ENCODE data around the gene ZNF25. TPM values are rescaled to one million over a fixed set of nuclear protein-coding genes. Genes with fewer than 3 reads are reported as not detected.

Gene ZNF25
- total and polyA plus RNA-seq, 2 of the 4 experiments (the other 2 are of a cell fraction): 5.1 to 9.5 TPM

DNA sequence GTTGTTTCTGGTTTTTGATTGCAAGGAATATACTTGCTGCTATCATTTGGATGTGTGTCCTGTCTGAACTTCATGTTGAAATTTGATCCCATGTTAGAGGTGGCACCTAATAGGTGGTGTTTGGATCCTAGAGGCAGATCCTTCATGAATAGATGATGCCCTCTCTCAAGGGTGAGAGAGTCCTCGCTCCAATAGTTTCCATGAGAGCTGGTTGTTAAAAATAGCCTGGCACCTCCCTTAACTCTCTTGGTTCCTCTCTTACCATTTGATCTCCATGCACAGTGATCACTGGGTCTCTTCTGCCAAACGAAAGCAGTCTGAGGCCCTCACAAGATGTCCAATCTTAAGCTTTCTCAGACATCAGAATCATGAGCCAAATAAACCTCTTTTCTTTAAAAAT, 70.1 kb downstream of the ZNF25 start:
- intact Hi-C loops (cut with micrococcal nuclease): no loop called here
- POLR2A ChIA-PET (ENCODE audit: unreplicated experiment): no interaction called here
- H3K9ac ChIP-seq (ENCODE audit: low read depth, low read length): no peak overlapping the region
- WGBS, 2 experiments (ENCODE audit: extremely low coverage in 2 of 2, insufficient read length in 1 of 2): no CpG with 5 or more reads among the region's 2 CpGs
- no peak overlapping the region for H4K8ac ChIP-seq (ENCODE audit: low read depth in 2 of 2, low read length in 2 of 2)
- H2BK120ac ChIP-seq (ENCODE audit: low read depth, low read length): no peak overlapping the region
- H3K4me3 ChIP-seq (ENCODE audit: insufficient read depth, low read depth, low read length): no peak overlapping the region
- H3K9me1 ChIP-seq (ENCODE audit: insufficient read depth, low read length): no peaks in the 10 kb centered on the region
- H3K56ac ChIP-seq (ENCODE audit: extremely low read depth, insufficient read depth, low read length): no peak overlapping the region
- H3K27me3 ChIP-seq (ENCODE audit: control insufficient read depth, insufficient read depth, low read length): no peaks in the 10 kb centered on the region
- H3K14ac ChIP-seq (replicated peaks; ENCODE audit: low read depth, low read length): no peak overlapping the region
- no peak overlapping the region for H4K91ac ChIP-seq (ENCODE audit: insufficient read depth, low read depth, low read length)
- dilution Hi-C loops (cut with HindIII; ENCODE audit: low sequenced_read_pairs, unreplicated experiment): no loop called here
- in situ Hi-C loops (cut with MboI; ENCODE audit: low sequenced_read_pairs): no loop called here
- H2BK20ac ChIP-seq (ENCODE audit: low read depth, low read length): no peak overlapping the region
- TF ChIP-seq CTCF (conservative IDR thresholded peaks at IDR 0.05; ENCODE audit: low read depth, low read length) (no peak), RAD21 (IDR thresholded peaks at IDR 0.05; ENCODE audit: low read length) (no peak), FOS (IDR thresholded peaks at IDR 0.05; ENCODE audit: low read depth, low read length) (no peak), POLR2A (IDR thresholded peaks at IDR 0.05; ENCODE audit: low read depth, low read length) (no peak), ELK1 (IDR thresholded peaks at IDR 0.05; ENCODE audit: borderline replicate concordance, low read depth, low read length) (no peak), CEBPB (IDR thresholded peaks at IDR 0.05; ENCODE audit: low read depth, low read length) (no peak), RFX5 (IDR thresholded peaks at IDR 0.05; ENCODE audit: low read depth, low read length) (no peak), MAFK (IDR thresholded peaks at IDR 0.05; ENCODE audit: low read depth, low read length) (no peak), RCOR1 (IDR thresholded peaks at IDR 0.05; ENCODE audit: insufficient replicate concordance, low read length) (no peak), MXI1 (IDR thresholded peaks at IDR 0.05; ENCODE audit: borderline replicate concordance, low read depth, low read length) (no peak), SMC3 (IDR thresholded peaks at IDR 0.05; ENCODE audit: low read depth, low read length) (no peak), BHLHE40 (IDR thresholded peaks at IDR 0.05; ENCODE audit: low read depth, low read length) (no peak), NFE2L2 (IDR thresholded peaks at IDR 0.05; ENCODE audit: low read depth, low read length) (no peak), MAZ (IDR thresholded peaks at IDR 0.05; ENCODE audit: borderline replicate concordance, low read depth, low read length) (no peak)
- TF ChIP-seq, protein P1, sequence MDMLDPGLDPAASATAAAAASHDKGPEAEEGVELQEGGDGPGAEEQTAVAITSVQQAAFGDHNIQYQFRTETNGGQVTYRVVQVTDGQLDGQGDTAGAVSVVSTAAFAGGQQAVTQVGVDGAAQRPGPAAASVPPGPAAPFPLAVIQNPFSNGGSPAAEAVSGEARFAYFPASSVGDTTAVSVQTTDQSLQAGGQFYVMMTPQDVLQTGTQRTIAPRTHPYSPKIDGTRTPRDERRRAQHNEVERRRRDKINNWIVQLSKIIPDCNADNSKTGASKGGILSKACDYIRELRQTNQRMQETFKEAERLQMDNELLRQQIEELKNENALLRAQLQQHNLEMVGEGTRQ (IDR thresholded peaks at IDR 0.05; ENCODE audit: low read depth, low read length): no peak
- no peaks in the 10 kb centered on the region for H3K36me3 ChIP-seq (ENCODE audit: control insufficient read depth, insufficient read depth, low read length)
- no peak overlapping the region for H3K18ac ChIP-seq (ENCODE audit: low read depth, low read length)
- ATAC-seq (ENCODE audit: low read depth) (no peak), DNase-seq (no peak)
- no peak overlapping the region for H3K27ac ChIP-seq (ENCODE audit: insufficient read depth, low read length)
- no peak overlapping the region for H2BK5ac ChIP-seq (ENCODE audit: low read depth, low read length, poor library complexity, severe bottlenecking)
- CTCF ChIA-PET: no interaction called here
- H2AK9ac ChIP-seq (replicated peaks; ENCODE audit: low read depth, low read length, poor library complexity): no peak overlapping the region
- H3K9me3 ChIP-seq (ENCODE audit: control insufficient read depth, insufficient read depth, low read length): no peaks in the 10 kb centered on the region
- H3K4me2 ChIP-seq (ENCODE audit: low read depth, low read length): no peak overlapping the region
- no TSS peak for BruUV-seq (replicated peaks)
- no peaks in the 10 kb centered on the region for H3K79me1 ChIP-seq (ENCODE audit: low read depth in 1 of 2, low read length in 2 of 2)
- no peaks in the 10 kb centered on the region for H3K4me1 ChIP-seq (ENCODE audit: control insufficient read depth, insufficient read depth, low read length)
- H3K23ac ChIP-seq (ENCODE audit: low read depth, low read length): no peak overlapping the region
- H3K4ac ChIP-seq (ENCODE audit: low read depth, low read length): no peak overlapping the region
- H2BK15ac ChIP-seq (ENCODE audit: low read depth, low read length): no peak overlapping the region
- H4K20me1 ChIP-seq (ENCODE audit: insufficient read depth, low read length): no peaks in the 10 kb centered on the region
- H2AK5ac ChIP-seq (ENCODE audit: low read depth, low read length): no peak overlapping the region
- no peak overlapping the region for H4K5ac ChIP-seq (ENCODE audit: low read depth, low read length)
- no peak overlapping the region for H2AFZ ChIP-seq (replicated peaks; ENCODE audit: low read length, poor library complexity)
